SK-N-MC (cell line): ENCODE results near the gene L3MBTL4.

ENCODE experiments used
- EZH2 ChIP-seq: fragments of 200-600 bp; sonication (generic); IDR thresholded peaks from one replicate; pipeline ENCODE4 v1.6.1; 2017; ENCODE audit warnings: antibody characterized with exemption
- FOXP2 ChIP-seq: optimal IDR thresholded peaks from 2 replicates; pipeline ENCODE3; 2011; ENCODE audit warnings: mild to moderate bottlenecking, moderate library complexity; ENCODE audit not compliant: insufficient read depth; ENCODE audit errors: extremely low read length, control extremely low read depth
- POLR2AphosphoS5 ChIP-seq: IDR thresholded peaks from 2 replicates; pipeline ENCODE4 v1.6.1; 2012; ENCODE audit warnings: mild to moderate bottlenecking, low read depth, low read length, borderline replicate concordance

DNA sequence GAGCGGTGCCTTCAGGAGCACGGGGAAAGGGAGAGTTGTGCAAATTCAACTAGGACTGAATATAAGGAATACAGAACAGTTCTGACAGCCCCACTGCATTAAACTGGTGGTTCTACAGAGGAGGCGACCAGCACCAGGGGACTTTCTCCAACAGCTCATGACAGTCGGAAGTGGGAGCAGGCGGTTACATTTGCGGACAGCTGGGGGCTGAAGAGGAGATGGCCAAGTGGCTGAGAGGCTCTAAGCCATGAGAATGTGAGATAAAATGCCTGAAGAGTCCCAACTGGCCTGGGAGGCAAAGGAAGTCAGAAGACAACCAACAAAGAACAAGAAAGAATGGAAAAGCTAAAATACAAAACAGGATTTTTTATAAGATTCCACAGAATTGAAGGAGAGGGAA lies 141.3 kb downstream of the L3MBTL4 start:
- TF ChIP-seq FOXP2 (no peak), POLR2AphosphoS5 (no peak), EZH2 (no peak)
